Measurements from ENCODE around the gene C5. TPM values are rescaled to one million over a fixed set of nuclear protein-coding genes. Genes with fewer than 3 reads are reported as not detected.

C5 gene
- total RNA-seq, 1 donor from 2014 or later, result 5.5 TPM

GRCh38 chr9:120926397-120926928 lies 123.6 kb downstream of the C5 start, which contains the start of gene TRAF1:
TRAF1 (minus strand) TSS chr9:120926796; CDS start chr9:120926075, 721 bp downstream.
- Histone ChIP-seq H3K4me2 (no peak within 1 kb of the TSS), H3K9ac (no peak within 1 kb of the TSS), H3K27ac (no peak within 1 kb of the TSS)

GRCh38 chr9:120925535-120926396 lies 124.3 kb downstream of the C5 start:
- no peak for TF ChIP-seq EZH2 (IDR thresholded peaks at IDR 0.05)
- no peak for TF ChIP-seq EZH2phosphoT487 (IDR thresholded peaks at IDR 0.05)
- no peak for TF ChIP-seq CTCF (IDR thresholded peaks at IDR 0.05)
- Mint-ChIP-seq H3K4me1 (peaks cover 23% of the 10 kb centered on the region), H3K27ac (peak overlapping the region; percentile 67), H3K27me3 (ENCODE audit: insufficient read depth, low read depth) (peaks cover 4% of the 10 kb centered on the region), H3K4me3 (no peak overlapping the region), H3K36me3 (no peaks in the 10 kb centered on the region), H3K9me3 (no peaks in the 10 kb centered on the region)
- Histone ChIP-seq H3K27me3 (peaks cover 14% of the 10 kb centered on the region), H3K4me3 (no peak overlapping the region), H2AFZ (replicated peaks) (no peak overlapping the region), H3K79me2 (ENCODE audit: low read depth) (no peaks in the 10 kb centered on the region), H3F3A (ENCODE audit: low read depth) (peaks cover 13% of the 10 kb centered on the region), H3K4me2 (no peak overlapping the region), H3K36me3 (no peaks in the 10 kb centered on the region), H3K9ac (no peak overlapping the region), H3K27ac (no peak overlapping the region), H3K9me3 (ENCODE audit: low read depth) (no peaks in the 10 kb centered on the region), H3K4me1 (peaks cover 4% of the 10 kb centered on the region), H4K20me1 (ENCODE audit: low read depth) (no peaks in the 10 kb centered on the region)
- no peak for DNase-seq (ENCODE audit: low spot score)

More at GRCh38 chr9:120926397-120926928, 123.6 kb downstream of the C5 start, which contains the start of gene TRAF1:
- peaks cover 13% of the 10 kb centered on the region for H3F3A ChIP-seq (ENCODE audit: low read depth)
- peaks cover 14% of the 10 kb centered on the region for H3K27me3 ChIP-seq
- H2AFZ ChIP-seq (replicated peaks), result no peak within 1 kb of the TSS
- H3K36me3 ChIP-seq, result no peaks in the 10 kb centered on the region
- H3K27ac Mint-ChIP-seq, result peak within 1 kb of the TSS; percentile 67
- H3K9me3 ChIP-seq (ENCODE audit: low read depth), result no peaks in the 10 kb centered on the region
- no peaks in the 10 kb centered on the region for H3K79me2 ChIP-seq (ENCODE audit: low read depth)
- TF ChIP-seq EZH2 (IDR thresholded peaks at IDR 0.05), result no peak
- peaks cover 24% of the 10 kb centered on the region for H3K4me1 Mint-ChIP-seq
- H3K27me3 Mint-ChIP-seq (ENCODE audit: insufficient read depth, low read depth), result peaks cover 4% of the 10 kb centered on the region
- peaks cover 4% of the 10 kb centered on the region for H3K4me1 ChIP-seq
- H3K4me3 ChIP-seq, result no peak within 1 kb of the TSS
- no peak within 1 kb of the TSS for H3K4me3 Mint-ChIP-seq
- no peaks in the 10 kb centered on the region for H3K36me3 Mint-ChIP-seq
- H3K9me3 Mint-ChIP-seq, result no peaks in the 10 kb centered on the region
- DNase-seq (ENCODE audit: low spot score), result no peak
- no peaks in the 10 kb centered on the region for H4K20me1 ChIP-seq (ENCODE audit: low read depth)

- no peak overlapping the region for H3K4me3 Mint-ChIP-seq
- no peak overlapping the region for H2AFZ ChIP-seq (replicated peaks)
- no peaks in the 10 kb centered on the region for H3K27me3 Mint-ChIP-seq (ENCODE audit: insufficient read depth, low read depth)
- H3K79me2 ChIP-seq (ENCODE audit: low read depth), result no peaks in the 10 kb centered on the region
- DNase-seq (ENCODE audit: low spot score), result no peak
- no peak overlapping the region for H3K27ac ChIP-seq
- H4K20me1 ChIP-seq (ENCODE audit: low read depth), result no peaks in the 10 kb centered on the region
- no peak overlapping the region for H3K9ac ChIP-seq
- no peaks in the 10 kb centered on the region for H3K9me3 ChIP-seq (ENCODE audit: low read depth)
- H3K36me3 Mint-ChIP-seq, result no peaks in the 10 kb centered on the region
- H3K27me3 ChIP-seq, result peaks cover 14% of the 10 kb centered on the region
- H3K4me2 ChIP-seq, result no peak overlapping the region
- H3K4me3 ChIP-seq, result no peak overlapping the region
- H3K27ac Mint-ChIP-seq, result no peak overlapping the region
- no peak for TF ChIP-seq EZH2phosphoT487 (IDR thresholded peaks at IDR 0.05)
- no peak for TF ChIP-seq EZH2 (IDR thresholded peaks at IDR 0.05)
- no peak for TF ChIP-seq CTCF (IDR thresholded peaks at IDR 0.05)
- peaks cover 31% of the 10 kb centered on the region for H3K4me1 Mint-ChIP-seq
- peaks cover 13% of the 10 kb centered on the region for H3F3A ChIP-seq (ENCODE audit: low read depth)
- H3K4me1 ChIP-seq, result peaks cover 4% of the 10 kb centered on the region
- no peaks in the 10 kb centered on the region for H3K36me3 ChIP-seq
- H3K9me3 Mint-ChIP-seq, result no peaks in the 10 kb centered on the region
These were observed 125.2 kb downstream of the C5 start for GRCh38 chr9:120924698-120925534.
